GM18867 (cell line): ENCODE data around the gene PHETA1.
"Not testable (repeated sequence)": the region's sequence is repeated elsewhere in the genome, so short reads cannot be mapped to it uniquely, and the experiment has no call there.

Experiments used
- ATAC-seq: cut with Tn5 transposase; IDR thresholded peaks from one replicate; pipeline ENCODE4 v1.9.1; 2021; ENCODE audit warnings: mild to moderate bottlenecking, moderate library complexity; ENCODE audit not compliant: unreplicated experiment

PHETA1 gene

DNA sequence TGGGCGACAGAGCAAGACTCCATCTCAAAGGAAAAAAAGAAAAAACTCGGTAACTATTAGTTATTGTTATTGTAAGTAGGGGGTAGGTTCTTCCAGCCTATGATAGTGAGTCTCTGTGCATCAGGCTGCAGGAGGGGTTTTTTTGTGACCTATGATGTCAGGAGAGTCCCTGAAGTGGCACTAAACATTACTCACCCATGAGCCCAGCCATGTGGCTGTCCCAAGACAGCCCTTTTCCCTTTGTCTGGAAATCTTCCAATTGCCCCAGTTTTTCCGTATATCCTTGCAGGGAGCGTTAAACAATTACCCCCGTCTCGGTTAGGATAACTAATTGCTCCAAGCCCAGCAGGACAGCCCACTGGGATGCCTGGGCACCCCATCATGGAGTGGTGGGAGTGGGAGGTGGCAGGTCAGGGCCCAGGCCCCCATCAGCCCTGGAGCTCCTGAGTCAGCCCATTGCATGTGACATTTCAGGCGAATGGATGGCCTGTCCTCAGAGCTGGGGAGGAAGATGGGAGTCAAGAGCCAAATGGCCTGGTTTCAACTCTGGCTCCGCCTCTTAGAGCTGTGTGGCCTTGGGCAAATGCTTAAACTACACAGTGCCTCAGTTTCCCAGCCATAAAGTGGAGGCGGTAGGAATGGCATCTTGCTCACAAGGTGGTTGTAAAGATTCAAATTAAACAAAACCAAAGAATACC is 16.4 kb downstream of the PHETA1 start:
- ATAC-seq, result no peak

DNA sequence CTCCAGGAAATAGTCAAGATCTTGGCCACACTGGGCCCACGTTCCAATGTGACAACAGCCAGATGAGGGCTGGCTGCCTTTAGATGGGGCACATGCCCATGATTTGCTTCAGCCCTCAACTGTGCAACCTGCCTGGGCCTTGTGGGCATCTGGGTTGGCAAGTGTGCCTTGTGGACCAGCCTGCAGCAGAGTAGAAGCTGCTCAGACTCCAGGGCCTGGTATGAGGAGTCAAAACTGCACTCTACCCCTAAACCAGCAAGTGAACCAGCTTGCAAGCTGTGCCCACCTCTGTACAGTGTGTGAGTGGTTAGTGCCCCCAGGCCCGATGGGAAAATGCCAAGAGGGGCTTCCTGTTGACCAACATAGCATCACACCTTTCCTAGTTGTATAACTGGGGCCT is 17.9 kb downstream of the PHETA1 start:
- ATAC-seq, result no peak

DNA sequence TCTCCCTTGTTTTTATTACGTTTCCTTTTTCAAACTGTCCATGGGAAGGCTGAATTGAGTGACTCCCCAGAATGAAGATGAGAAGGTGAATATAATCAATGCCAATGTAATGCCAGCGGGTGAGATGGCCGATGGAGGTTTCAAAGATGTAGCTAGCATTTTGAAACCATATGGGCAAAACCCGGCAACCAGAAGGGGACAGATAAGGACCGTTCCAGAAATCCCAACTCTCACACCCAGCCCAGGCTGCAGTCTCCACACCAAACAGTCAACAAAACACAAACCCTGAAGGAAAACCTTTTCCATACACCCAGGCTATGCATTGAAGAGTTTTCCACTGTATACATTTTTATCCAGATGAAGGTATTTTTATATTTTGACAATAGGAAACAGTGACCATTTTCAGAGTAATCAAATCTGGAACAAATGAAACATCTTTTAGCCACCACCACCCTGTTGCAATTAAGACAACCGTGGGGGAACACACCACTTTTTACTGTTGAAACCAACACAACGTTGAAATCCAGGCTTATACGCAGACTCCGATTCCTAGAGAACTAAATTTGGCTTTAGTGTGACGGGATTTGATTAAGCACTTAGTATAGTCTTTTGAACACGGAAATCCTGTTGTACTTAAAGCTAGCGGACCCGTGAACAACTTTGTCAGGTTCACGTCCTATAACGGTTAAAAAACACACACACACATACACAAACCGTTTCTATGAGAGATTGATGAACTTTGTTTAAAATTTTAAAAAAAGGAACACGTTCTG is 19.0 kb downstream of the PHETA1 start:
- no peak for ATAC-seq

DNA sequence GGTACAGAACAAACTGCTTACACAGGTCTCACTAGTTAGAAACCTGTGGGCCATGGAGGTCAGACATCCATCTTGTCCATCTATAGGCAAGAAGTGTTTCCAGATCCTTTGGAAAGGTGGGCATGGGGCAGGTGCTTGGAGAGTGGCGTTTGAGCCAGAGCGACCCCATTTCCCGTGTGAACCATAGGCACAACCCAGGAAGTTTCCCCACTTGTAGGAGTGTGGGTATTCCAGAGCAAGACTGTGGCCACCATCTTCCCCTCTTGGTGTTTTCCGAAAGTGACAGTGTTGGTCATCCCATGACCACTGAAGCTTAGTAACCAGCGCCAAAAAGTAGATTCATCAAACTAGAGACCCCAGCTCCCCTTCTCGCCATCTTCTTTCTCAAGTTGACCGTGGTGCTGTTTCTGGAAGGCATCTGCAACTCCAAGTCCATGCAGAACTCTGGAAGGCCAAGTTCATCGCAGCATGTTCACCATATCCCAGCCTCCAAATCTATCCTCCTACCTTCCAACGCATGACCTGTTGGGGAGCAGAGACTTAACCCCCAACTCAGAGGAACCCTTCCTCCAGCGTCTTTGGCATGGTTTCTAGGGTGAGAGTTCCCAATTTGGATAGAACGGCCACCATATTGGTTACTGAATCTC is 19.7 kb downstream of the PHETA1 start:
- no peak for ATAC-seq

DNA sequence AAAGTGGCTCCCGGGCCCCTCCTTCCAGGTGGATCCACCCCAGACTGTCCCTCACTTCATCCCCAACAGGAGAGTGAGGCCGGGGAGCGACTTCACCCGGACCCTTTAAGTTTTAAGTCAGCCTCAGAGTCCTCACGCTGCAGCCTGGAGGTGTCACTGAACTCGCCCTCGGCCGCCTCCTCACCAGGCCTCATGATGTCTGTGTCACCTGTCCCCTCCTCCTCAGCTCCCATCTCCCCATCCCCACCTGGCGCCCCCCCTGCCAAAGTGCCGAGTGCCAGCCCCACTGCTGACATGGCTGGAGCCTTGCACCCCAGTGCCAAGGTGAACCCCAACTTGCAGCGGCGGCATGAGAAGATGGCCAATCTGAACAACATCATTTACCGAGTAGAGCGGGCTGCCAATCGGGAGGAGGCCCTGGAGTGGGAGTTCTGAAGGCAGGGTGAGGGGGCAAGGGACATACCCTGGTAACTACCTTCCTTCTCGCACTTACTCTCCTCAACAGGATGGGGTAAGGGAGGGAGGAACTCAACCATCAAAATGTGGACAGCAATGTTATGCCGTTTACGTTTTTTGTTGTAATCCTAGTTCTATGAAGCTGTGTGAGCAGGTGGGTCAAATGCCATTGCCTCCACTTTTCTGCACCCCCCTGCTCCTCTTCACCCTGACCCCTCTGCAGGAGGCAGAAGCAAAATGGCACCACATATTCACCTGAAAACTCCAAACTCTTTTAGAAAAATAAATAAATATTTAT is 20.8 kb downstream of the PHETA1 start:
- no peak for ATAC-seq

DNA sequence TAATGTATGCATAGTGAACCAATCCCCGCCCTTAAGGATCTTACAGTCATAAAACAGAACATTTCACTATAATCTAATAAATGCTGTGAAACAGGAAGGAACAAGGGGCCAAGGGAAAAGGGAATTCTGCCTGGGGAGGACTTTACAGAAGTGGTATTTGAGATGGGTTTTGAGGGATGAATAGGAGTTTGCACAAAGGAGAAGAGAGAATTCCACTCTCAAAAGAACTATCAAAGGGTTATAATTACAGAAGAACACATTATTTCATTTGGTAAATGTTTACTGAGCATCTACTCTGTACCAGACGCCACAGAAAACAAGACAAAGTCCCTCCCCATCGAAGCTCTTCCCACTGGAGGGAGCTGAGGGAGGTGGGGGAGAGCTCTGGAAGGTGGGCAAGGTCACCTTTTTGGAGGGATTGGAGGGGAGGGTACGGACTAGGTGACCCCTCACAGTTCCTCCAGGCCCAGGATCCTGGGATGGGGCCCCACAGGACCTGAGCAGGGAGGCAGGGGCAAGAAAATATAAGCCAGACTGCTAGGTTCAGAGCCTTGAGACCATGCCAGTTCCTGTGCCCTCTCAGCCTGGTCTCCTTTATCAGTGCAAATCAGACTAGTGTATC is 24.5 kb downstream of the PHETA1 start:
- no peak for ATAC-seq

DNA sequence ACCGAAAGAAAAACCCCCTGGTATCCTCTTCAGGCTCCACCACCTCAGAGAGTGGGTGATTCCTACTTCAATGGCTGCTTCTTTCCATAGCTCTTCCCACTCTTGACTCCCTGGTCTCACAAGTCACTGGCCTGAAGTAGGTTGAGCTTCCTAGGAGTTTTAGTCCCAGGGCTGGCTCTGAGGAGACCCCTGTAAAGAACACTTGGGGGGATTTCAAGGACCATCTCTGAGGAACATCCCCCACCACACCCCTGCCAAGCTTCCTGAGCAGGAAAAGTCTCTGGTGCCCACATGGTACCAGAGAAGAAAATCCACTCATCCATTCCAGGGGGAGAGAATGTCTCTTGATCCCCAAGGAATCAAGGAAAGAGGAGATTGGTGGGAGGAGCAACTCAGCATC is 25.7 kb downstream of the PHETA1 start:
- no peak for ATAC-seq

DNA sequence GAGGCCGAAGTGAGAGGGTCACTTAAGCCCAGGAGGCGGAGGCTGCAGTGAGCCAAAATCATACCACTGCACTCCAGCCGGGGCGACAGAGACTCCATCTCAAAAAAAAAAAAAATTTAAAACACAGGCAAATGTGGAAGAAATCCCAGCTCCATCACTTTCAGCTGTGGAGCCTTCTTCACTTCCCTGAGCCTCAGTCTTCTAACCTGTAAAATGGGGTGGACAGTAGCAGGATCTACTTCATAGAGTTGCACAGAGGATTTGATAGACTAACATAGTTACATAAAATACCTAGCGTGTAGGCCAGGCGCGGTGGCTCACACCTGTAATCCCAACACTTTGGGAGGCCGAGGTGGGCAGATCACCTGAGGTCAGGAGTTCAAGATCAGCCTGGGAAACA is 26.5 kb downstream of the PHETA1 start:
- no peak for ATAC-seq

DNA sequence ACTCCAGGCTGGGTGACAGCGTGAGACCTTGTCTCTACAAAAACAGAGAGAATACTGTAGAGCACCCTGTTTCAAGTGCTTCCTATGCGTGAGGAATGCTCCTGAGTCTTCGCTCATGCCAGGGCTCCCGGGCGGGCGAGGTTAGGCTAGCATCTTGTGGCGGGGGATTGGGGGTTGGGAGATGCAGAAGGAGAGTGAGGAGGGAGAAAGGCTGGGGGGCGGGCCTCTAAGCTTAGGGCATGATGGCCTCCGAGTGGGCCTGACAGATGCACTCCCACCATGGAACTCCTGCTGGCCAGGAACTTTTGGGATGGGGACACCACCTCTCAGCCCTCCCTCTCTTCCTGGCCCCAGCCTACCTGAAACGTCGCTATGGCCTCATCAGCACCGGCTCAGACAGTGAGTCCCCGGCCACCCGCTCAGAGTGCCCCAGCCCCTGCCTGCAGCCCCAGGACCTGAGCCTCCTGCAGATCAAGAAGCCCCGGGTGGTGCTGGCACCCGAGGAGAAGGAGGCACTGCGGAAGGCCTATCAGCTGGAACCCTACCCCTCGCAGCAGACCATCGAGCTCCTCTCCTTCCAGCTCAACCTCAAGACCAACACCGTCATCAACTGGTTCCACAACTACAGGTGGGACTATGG is 27.3 kb downstream of the PHETA1 start:
- ATAC-seq, result no peak

DNA sequence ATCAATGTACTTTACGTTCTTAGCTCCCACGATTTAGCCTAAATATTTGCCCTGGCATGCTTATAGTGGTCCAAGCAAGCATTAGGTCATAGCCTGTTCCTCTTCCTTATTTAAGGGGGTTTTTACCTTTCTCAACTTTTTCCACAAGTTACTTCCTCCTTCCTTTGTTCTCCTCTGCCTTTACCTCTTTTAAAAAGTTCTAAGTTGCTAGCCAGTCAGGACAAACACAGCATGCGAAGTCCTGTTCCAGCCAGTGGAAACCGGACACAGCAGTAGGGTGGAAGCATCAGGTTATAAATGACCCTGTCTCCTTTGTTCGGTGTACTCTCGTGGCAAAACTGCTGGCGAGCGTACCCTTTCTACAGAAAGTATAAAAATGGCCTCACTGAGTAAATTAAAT is 28.2 kb downstream of the PHETA1 start:
- not testable (repeated sequence) for ATAC-seq

DNA sequence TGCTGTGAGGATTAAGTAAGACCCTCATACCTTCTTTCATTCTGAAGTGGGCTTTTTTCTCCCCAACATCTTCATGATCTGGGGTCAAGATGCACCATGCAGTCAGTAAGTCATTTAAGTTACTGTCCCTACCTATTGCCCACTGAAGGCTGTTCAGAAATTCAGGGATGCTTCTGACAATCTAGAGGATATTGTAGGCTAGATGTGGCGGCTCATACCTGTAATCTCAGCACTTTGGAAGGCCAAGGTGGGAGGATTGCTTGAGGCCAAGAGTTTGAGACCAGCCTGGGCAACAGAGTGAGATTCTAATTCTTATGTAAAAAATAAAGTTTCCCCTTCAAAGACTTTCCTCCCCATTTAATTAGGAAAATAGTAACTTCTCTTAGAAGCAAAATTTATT is 28.7 kb downstream of the PHETA1 start:
- no peak for ATAC-seq

DNA sequence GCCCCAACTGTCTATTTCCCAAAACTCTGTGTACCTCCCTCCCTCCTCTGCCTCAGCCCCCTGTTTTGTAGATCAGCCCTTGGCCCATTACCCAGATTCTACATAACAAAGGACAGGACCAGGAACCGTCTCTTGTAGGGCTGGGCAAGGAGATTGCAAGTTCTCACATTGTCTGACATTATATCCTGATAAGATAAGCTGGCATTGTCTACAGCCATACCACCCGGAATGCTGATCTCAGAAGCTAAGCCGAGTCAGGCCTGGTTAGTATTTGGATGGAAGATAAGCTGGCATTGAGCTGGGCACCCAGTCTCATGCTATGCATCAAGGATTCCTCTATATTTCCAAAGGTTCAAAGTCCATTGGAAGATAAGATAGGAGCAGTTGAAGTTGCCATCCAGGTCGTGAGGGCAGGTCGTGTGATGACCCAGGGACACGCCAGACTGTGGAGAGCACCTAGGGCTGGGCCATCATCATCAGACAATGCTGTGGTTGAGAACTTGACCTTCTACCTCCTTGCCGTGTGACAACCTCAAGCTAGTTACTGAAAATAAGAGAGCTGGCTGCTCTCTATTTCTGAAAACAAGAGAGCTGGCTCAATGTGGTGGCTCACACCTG is 29.5 kb downstream of the PHETA1 start:
- no peak for ATAC-seq

DNA sequence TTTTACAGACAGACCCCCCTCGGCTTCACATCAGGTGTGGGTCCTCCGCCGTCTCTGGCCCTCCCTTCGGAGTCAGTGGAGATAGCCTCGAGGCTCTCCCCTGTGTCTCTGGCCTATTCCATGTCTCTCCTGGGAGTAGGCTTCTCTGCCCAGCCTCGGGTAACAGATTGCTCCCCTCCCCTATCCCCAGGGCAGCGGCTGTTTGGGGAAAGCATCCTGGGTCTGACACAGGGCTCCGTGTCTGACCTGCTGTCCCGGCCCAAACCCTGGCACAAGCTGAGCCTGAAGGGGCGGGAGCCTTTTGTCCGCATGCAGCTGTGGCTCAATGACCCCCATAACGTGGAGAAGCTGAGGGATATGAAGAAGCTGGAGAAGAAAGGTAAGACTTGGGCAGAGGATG is 30.8 kb downstream of the PHETA1 start:
- no peak for ATAC-seq

DNA sequence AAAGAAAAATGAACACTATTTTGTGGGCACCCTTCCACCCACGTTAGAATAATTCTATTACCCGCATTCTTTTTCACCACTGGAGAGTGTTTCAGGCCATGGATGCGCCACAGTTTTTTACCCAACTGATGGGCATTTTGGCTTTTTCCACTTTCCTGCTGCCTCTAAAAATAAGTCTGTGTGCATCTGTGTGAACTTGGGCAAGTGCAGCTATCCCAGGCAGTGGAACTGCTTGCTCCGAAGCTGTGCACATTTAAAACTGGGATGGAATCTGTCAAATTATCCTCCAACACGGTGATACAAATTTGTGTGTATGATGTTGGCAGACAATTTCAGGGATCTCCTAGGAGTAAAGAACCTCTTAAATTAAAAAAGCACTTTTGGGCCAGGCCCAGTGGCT is 31.5 kb downstream of the PHETA1 start:
- ATAC-seq, result no peak

DNA sequence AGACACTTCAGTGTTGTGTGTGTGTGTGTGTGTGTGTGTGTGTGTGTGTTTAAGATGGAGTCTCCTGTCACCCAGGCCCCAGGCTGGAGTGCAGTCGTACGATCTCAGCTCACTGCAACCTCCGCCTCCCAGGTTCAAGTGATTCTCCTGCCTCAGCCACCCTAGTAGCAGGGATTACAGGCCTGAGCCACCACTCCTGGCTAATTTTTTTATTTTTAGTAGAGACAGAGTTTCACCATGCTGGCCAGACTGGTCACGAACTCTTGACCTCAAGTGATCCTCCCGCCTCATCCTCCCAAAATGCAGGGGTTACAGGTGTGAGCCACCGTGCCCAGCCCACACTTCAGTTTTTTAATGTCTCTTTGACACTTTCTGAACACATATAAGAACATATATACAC is 32.5 kb downstream of the PHETA1 start:
- not testable (repeated sequence) for ATAC-seq

DNA sequence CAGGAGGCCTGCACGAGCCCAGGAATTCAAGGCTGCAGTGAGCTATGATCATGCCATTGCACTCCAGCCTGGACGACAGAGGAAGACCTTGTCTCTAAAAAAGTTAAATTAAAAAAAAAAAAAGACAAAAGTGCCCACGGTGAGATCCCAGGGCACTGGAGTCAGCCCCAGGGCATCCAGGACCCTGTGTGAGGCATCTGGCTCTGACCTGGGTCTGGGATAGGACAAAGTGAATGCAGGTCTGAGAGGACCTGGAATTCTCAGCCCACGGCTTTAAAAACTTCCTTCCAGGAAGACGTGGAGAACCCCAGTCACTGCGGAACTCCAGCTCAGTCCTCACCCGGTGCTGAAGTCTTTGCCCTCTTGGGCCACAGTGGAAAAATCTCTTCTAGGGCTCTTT is 33.1 kb downstream of the PHETA1 start:
- ATAC-seq, result no peak

DNA sequence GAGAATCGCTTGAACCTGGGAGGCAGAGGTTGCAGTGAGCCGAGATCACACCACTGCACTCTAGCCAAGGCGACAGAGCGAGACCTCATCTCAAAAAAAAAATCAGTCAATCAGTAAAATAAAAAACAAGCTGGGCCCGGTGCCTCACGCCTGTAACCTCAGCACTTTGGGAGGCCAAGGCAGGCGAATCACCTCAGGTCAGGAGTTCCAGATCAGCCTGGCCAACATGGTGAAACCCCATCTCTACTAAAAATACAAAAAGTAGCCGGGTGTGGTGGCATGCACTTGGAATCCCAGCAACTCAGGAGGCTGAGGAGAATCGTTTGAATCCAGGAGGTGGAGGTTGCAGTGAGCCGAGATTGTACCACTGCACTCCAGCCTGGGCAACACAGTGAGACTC is 33.6 kb downstream of the PHETA1 start:
- ATAC-seq, result not testable (repeated sequence)

DNA sequence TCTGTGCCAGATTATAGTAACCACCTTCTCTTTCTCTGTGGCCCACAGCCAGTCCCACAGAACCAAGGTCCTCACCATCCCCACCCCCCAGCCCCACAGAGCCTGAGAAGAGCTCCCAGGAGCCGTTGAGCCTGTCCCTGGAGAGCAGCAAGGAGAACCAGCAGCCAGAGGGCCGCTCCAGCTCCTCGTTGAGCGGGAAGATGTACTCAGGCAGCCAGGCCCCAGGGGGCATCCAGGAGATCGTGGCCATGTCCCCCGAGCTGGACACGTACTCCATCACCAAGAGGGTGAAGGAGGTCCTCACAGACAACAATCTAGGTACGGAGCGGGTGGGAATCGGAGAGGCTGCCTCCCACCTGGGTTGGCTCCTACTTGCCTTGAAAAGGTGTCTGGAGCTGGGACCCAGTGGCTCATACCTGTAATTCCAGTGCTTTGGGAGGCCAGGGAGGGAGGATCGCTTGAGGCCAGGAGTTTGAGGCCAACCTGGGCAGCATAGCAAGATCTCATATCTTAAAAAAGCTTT is 34.4 kb downstream of the PHETA1 start:
- no peak for ATAC-seq

DNA sequence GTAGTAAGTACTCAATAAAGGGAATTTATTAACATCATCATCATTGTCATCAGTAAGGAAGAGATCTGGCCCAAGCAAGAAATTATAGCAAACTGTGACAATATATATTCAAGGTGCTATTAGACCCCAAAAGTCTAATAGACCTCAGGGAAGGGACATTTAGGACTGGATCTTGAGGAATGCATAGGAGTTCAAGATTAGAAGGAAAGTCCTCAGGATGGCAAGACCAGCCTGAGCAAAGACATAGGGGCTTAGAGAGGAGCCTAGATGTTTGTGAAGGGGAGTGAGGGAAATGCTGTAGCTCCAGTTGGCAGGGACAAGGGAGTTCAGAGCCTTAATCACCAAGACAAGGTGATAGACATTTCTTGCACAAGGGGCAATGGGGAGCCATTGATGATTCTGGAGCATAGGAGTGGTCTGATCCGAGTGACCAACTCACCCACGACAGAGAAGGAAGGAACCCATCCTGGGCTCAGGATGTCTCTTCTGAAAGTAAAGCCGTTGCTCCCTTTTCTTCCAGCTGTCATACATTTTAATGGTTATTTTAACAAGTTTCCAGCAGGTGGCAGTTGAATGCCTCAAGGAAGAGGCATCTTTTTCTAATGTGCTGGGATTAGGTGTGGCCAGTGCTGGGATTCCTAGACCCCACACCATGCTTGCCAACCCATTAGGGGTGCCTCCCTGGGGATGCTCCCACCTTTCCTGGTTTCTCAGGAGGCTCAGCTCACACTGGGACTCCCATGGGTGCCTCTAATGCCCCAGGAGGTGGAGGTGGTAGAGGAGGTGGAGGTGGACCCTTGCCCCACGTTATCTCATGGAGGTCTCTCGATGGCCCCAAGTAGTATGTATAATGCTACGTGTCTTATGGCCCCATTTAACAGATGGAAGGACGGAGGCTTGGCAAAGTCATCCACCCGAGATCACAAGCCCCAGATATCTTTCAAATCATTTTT is 37.8 kb downstream of the PHETA1 start:
- no peak for ATAC-seq
